HL-60 (cell line): ENCODE measurements around the gene ARRB1.

ENCODE experiments used
- DNase-seq, 2 experiments: peaks; one replicate each; pipeline ENCODE4 v3.0.0-alpha.2; 2010 to 2020; ENCODE audit warnings: low read depth in 1 of 2, low spot score in 1 of 2
- H3K27ac ChIP-seq: fragments of 250-450 bp; sonication (Bioruptor Pico); replicated peaks from 2 replicates; pipeline ENCODE4 v1.5.1; 2020; ENCODE audit warnings: mild to moderate bottlenecking, moderate library complexity
- H3K27me3 ChIP-seq: fragments of 250-450 bp; sonication (Bioruptor Pico); 2 replicates; pipeline ENCODE4 v1.5.1; 2021; ENCODE audit warnings: mild to moderate bottlenecking, moderate library complexity; ENCODE audit not compliant: insufficient read depth, poor library complexity, severe bottlenecking
- H3K4me3 ChIP-seq: replicated peaks from 2 replicates; pipeline ENCODE4 v1.5.1; 2011; ENCODE audit warnings: mild to moderate bottlenecking, control low read depth, low read length; ENCODE audit not compliant: insufficient read depth
- GABPA ChIP-seq: IDR thresholded peaks from 2 replicates; pipeline ENCODE4 v1.6.1; 2012; ENCODE audit warnings: low read depth
- POLR2AphosphoS5 ChIP-seq: IDR thresholded peaks from 2 replicates; pipeline ENCODE4 v1.6.1; 2012; ENCODE audit warnings: low read depth
- SPI1 ChIP-seq: IDR thresholded peaks from 2 replicates; pipeline ENCODE4 v1.6.1; 2012; ENCODE audit warnings: low read depth, mild to moderate bottlenecking, borderline replicate concordance
- TF ChIP-seq, protein P1 (sequence below): IDR thresholded peaks from one replicate; pipeline ENCODE4 v1.5.1; 2011; ENCODE audit warnings: low read length, control low read depth, inconsistent platforms; ENCODE audit not compliant: insufficient read depth
- TF ChIP-seq, protein P2 (sequence below): IDR thresholded peaks from 2 replicates; pipeline ENCODE4 v1.6.1; 2012; ENCODE audit warnings: low read depth; ENCODE audit not compliant: insufficient replicate concordance

The ARRB1 gene

DNA sequence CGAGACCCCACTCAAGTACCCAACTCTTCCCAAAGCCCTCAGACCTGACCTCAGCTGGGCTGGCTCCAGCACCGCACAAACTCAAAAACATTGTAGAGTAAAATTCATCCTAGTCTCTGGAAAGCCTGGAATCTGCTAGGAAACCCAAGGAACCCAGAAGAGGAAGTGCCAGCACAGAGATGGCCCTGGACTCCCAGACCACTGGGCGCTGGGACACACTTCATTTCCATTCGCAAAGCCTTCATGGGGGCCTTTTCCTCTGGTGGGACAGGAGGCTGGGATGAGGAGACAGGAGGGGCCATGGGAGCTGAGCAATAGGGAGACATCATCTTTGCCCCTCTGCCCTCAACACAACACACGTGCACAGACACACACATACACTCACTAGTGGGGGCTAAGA is 30.8 kb downstream of the ARRB1 start:
- Histone ChIP-seq H3K27ac (no peak overlapping the region), H3K27me3 (no peaks in the 10 kb centered on the region), H3K4me3 (no peak overlapping the region)
- TF ChIP-seq POLR2AphosphoS5: no peak
- TF ChIP-seq SPI1: peak; percentile 53
- no peak for DNase-seq

DNA sequence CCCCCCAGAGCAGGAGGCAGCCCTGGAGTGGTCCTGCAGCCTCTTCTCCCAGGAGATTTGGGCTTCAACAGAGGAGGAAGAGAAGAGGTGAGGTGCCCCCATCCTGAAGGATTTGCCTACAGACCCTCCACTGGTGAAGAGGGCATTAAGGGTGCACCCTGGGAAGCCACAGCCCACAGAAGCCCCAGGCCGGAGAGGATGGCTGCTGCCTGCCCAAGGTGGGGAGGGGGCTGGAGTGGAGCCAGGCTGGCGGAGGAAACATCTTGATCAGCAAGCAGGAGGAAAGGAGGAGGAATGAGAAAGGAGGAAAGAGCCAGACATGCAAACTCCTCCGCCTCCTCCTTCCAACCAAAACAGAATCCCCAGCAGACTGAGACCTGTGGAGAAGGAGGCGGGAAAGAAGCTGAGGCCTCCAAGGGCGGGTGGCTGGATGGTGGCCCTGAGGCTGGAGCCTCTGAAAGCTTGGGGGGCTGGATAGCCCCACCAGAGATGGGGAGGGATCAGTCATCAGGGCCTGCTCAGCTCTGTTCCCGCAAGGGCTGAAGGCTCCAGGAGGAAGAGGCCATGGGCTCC is 31.3 kb downstream of the ARRB1 start:
- no peak for DNase-seq
- Histone ChIP-seq H3K27ac (no peak overlapping the region), H3K27me3 (no peaks in the 10 kb centered on the region), H3K4me3 (no peak overlapping the region)
- TF ChIP-seq SPI1 (no peak), GABPA (no peak), POLR2AphosphoS5 (no peak)
- TF ChIP-seq, protein P1, sequence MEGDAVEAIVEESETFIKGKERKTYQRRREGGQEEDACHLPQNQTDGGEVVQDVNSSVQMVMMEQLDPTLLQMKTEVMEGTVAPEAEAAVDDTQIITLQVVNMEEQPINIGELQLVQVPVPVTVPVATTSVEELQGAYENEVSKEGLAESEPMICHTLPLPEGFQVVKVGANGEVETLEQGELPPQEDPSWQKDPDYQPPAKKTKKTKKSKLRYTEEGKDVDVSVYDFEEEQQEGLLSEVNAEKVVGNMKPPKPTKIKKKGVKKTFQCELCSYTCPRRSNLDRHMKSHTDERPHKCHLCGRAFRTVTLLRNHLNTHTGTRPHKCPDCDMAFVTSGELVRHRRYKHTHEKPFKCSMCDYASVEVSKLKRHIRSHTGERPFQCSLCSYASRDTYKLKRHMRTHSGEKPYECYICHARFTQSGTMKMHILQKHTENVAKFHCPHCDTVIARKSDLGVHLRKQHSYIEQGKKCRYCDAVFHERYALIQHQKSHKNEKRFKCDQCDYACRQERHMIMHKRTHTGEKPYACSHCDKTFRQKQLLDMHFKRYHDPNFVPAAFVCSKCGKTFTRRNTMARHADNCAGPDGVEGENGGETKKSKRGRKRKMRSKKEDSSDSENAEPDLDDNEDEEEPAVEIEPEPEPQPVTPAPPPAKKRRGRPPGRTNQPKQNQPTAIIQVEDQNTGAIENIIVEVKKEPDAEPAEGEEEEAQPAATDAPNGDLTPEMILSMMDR: no peak
- TF ChIP-seq, protein P2, sequence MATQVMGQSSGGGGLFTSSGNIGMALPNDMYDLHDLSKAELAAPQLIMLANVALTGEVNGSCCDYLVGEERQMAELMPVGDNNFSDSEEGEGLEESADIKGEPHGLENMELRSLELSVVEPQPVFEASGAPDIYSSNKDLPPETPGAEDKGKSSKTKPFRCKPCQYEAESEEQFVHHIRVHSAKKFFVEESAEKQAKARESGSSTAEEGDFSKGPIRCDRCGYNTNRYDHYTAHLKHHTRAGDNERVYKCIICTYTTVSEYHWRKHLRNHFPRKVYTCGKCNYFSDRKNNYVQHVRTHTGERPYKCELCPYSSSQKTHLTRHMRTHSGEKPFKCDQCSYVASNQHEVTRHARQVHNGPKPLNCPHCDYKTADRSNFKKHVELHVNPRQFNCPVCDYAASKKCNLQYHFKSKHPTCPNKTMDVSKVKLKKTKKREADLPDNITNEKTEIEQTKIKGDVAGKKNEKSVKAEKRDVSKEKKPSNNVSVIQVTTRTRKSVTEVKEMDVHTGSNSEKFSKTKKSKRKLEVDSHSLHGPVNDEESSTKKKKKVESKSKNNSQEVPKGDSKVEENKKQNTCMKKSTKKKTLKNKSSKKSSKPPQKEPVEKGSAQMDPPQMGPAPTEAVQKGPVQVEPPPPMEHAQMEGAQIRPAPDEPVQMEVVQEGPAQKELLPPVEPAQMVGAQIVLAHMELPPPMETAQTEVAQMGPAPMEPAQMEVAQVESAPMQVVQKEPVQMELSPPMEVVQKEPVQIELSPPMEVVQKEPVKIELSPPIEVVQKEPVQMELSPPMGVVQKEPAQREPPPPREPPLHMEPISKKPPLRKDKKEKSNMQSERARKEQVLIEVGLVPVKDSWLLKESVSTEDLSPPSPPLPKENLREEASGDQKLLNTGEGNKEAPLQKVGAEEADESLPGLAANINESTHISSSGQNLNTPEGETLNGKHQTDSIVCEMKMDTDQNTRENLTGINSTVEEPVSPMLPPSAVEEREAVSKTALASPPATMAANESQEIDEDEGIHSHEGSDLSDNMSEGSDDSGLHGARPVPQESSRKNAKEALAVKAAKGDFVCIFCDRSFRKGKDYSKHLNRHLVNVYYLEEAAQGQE: no peak

DNA sequence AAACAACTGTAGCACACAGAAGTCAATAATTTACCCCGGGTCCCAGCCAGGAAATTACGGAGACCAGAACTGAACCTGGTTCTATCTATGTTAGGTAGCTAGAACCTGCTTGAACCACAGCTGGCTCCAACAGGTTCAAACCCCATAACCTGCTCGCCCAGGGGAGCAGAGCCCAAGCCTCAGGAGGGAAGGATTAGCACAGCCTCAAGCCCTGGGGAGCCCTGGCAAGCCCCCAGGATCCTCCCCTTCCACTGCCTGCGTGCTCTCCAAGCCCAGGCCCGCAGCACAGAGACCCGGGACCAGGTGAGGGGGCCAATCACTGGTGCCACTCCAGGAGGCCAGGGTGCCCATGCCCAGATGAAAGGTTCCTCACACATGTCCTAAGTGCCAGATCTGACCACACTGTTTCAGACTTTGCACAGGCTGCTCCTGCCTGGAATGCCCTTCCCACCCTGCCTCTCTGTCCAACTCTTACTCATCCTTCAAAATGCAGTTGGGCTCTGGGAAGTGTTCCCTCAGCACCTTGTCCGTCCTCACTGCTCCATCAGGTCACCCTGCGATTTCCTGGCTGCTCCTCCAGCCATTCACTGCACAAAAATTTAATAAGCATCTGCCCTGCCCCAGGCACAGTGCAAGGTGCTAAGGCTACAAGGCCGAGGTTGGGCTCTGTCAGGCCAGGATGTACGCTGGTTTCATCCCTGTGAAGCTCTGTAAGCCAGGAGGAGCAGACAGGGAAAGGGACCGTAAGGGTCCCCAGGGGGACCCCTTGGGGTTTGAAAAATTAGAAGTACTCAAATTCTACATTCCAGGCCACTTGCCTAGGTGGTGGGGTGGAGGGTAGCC is 32.2 kb downstream of the ARRB1 start:
- no peak for DNase-seq
- no peak overlapping the region for H3K4me3 ChIP-seq
- TF ChIP-seq, protein P1: no peak
- TF ChIP-seq GABPA (no peak), POLR2AphosphoS5 (no peak), SPI1 (no peak)
- TF ChIP-seq, protein P2: no peak
- no peak overlapping the region for H3K27ac ChIP-seq
- H3K27me3 ChIP-seq: no peaks in the 10 kb centered on the region

DNA sequence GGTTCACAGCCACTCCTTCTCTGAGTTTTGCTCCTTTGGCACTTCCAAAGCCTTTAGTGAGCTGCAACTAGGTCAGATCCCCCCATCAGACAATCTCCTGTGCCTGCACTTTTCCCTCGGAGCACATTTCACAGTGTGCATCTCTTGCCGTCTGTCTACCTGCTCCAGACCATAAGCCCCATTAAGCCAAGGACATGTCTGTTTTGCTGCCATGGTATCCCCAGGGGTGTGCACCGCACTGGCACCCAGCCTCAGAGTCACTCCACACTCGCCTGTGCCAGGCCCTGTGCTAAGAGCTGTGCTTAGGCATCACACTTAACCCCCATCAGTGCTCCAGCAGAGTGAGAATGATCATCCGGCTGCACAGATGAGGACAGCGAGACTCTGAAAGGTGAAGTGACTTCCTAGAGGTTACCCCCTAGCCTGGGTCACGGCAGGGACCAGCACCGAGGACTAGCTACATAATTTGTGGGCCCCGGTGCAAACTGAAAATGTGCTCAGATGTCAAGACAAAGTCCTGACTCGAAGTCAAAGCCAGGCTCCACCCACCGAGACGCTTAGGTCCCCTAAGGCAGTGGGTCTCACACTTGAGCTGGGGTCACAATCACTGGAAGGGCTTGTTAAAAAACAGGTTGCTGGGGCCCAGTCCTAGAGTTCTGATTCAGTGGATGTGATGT is 33.9 kb downstream of the ARRB1 start:
- TF ChIP-seq GABPA (no peak), POLR2AphosphoS5 (no peak), SPI1 (no peak)
- TF ChIP-seq, protein P2: no peak
- TF ChIP-seq, protein P1: no peak

More for the DNA sequence above, 33.9 kb downstream of the ARRB1 start:
- H3K27me3 ChIP-seq: no peaks in the 10 kb centered on the region
- DNase-seq: no peak
- no peak overlapping the region for H3K4me3 ChIP-seq
- H3K27ac ChIP-seq: no peak overlapping the region
